ENCODE results near the gene SLC30A5. TPM values are rescaled to one million over a fixed set of nuclear protein-coding genes. Genes with fewer than 3 reads are reported as not detected.
"Not testable (repeated sequence)": the region's sequence is repeated elsewhere in the genome, so short reads cannot be mapped to it uniquely, and the experiment has no call there.

Gene SLC30A5
- polyA plus RNA-seq, 1 donor (not counting 4 experiments of a cell fraction or from before 2014, with no cell fraction given): 43.4 TPM

GRCh38 chr5:69140827-69141226 is 47.0 kb downstream of the SLC30A5 start:
- H3K4me2 ChIP-seq (ENCODE audit: control insufficient read depth, extremely low read depth, insufficient read depth, low read depth, low read length): no peak overlapping the region
- FAIRE-seq: no peak
- dilution Hi-C loops (cut with MboI; ENCODE audit: extremely low pct_ligation_motif_present, low sequenced_read_pairs): no loop called here

GRCh38 chr5:69148576-69148975 is 54.8 kb downstream of the SLC30A5 start:
- Histone ChIP-seq H3K4me3 (ENCODE audit: control insufficient read depth in 2 of 3, extremely low read depth in 1 of 3, insufficient read depth in 2 of 3, low read depth in 1 of 3, low read length in 3 of 3) (peak overlapping the region in 1 of 3 experiments; percentile 11), H3K4me2 (ENCODE audit: control insufficient read depth, extremely low read depth, insufficient read depth, low read depth, low read length) (peak overlapping the region; percentile 35), H2AFZ (ENCODE audit: control insufficient read depth, low read length) (peak overlapping the region; percentile 51)
- H3K79me2 ChIP-seq (ENCODE audit: control insufficient read depth, insufficient read depth, low read length); H3K36me3 ChIP-seq (ENCODE audit: control insufficient read depth in 2 of 2, extremely low read depth in 1 of 2, insufficient read depth in 2 of 2, low read length in 2 of 2); H3K27ac ChIP-seq (ENCODE audit: control insufficient read depth, insufficient read depth, low read length); H4K20me1 ChIP-seq (ENCODE audit: control insufficient read depth, extremely low read depth, insufficient read depth, low read length); FAIRE-seq; H3K9ac ChIP-seq (ENCODE audit: control insufficient read depth, extremely low read depth, insufficient read depth, low read length); H3K27me3 ChIP-seq (ENCODE audit: control insufficient read depth, extremely low read depth, insufficient read depth, low read length); DNase-seq (ENCODE audit: low read depth, low spot score); H3K9me1 ChIP-seq (ENCODE audit: control insufficient read depth, extremely low read depth, insufficient read depth, low read length); H3K9me3 ChIP-seq (ENCODE audit: control insufficient read depth, low read depth, low read length); H3K4me1 ChIP-seq (ENCODE audit: control insufficient read depth, extremely low read depth, insufficient read depth, low read length); dilution Hi-C loops (cut with MboI; ENCODE audit: extremely low pct_ligation_motif_present, low sequenced_read_pairs): not testable (repeated sequence)

More at GRCh38 chr5:69140827-69141226, 47.0 kb downstream of the SLC30A5 start:
- no peak overlapping the region for H3K27ac ChIP-seq (ENCODE audit: control insufficient read depth, insufficient read depth, low read length)
- TF ChIP-seq CTCF (optimal IDR thresholded peaks at IDR 0.05 in 1 of 3, IDR thresholded peaks at IDR 0.05 in 1 of 3, conservative IDR thresholded peaks at IDR 0.05 in 1 of 3; ENCODE audit: extremely low read depth in 1 of 3, insufficient read depth in 2 of 3, low read length in 3 of 3) (no peak), EZH2 (IDR thresholded peaks at IDR 0.05; ENCODE audit: low read length) (no peak)
- DNase-seq (ENCODE audit: low read depth, low spot score): no peak
- no peaks in the 10 kb centered on the region for H3K27me3 ChIP-seq (ENCODE audit: control insufficient read depth, extremely low read depth, insufficient read depth, low read length)
- H3K9me1 ChIP-seq (ENCODE audit: control insufficient read depth, extremely low read depth, insufficient read depth, low read length): no peaks in the 10 kb centered on the region
- no peak overlapping the region for H3K9ac ChIP-seq (ENCODE audit: control insufficient read depth, extremely low read depth, insufficient read depth, low read length)
- no peaks in the 10 kb centered on the region for H4K20me1 ChIP-seq (ENCODE audit: control insufficient read depth, extremely low read depth, insufficient read depth, low read length)
- no peaks in the 10 kb centered on the region for H3K36me3 ChIP-seq (ENCODE audit: control insufficient read depth in 2 of 2, extremely low read depth in 1 of 2, insufficient read depth in 2 of 2, low read length in 2 of 2)
- no peak overlapping the region for H3K4me3 ChIP-seq (ENCODE audit: control insufficient read depth in 2 of 3, extremely low read depth in 1 of 3, insufficient read depth in 2 of 3, low read depth in 1 of 3, low read length in 3 of 3)
- no peaks in the 10 kb centered on the region for H3K4me1 ChIP-seq (ENCODE audit: control insufficient read depth, extremely low read depth, insufficient read depth, low read length)
- H3K9me3 ChIP-seq (ENCODE audit: control insufficient read depth, low read depth, low read length): no peaks in the 10 kb centered on the region
- H3K79me2 ChIP-seq (ENCODE audit: control insufficient read depth, insufficient read depth, low read length): no peaks in the 10 kb centered on the region
- H2AFZ ChIP-seq (ENCODE audit: control insufficient read depth, low read length): no peak overlapping the region

Data from keratinocyte (primary cell).